ENCODE measurements around the gene CFAP300. TPM values are rescaled to one million over a fixed set of nuclear protein-coding genes. Genes with fewer than 3 reads are reported as not detected.

CFAP300 gene
- total RNA-seq, 4 donors from 2014 or later, result 0.51 to 3.9 (median 2.4) TPM

- 49% methylated on average over 2 of the region's 2 CpGs for WGBS
- no peak for DNase-seq (ENCODE audit: low spot score in 2 of 2)
- peaks cover 72% of the 10 kb centered on the region for H3K4me1 ChIP-seq
- H3K4me3 ChIP-seq, result no peak overlapping the region
- no peaks in the 10 kb centered on the region for H3K9me3 ChIP-seq
- TF ChIP-seq CTCF (IDR thresholded peaks at IDR 0.05) (no peak), POLR2AphosphoS5 (IDR thresholded peaks at IDR 0.05) (no peak), EP300 (IDR thresholded peaks at IDR 0.05) (no peak), POLR2A (IDR thresholded peaks at IDR 0.05) (no peak)
- H3K27me3 ChIP-seq, result no peaks in the 10 kb centered on the region
- H3K27ac ChIP-seq, result no peak overlapping the region
- no peaks in the 10 kb centered on the region for H3K36me3 ChIP-seq
Observed at GRCh38 chr11:102116453-102117205, 69.4 kb downstream of the CFAP300 start.

GRCh38 chr11:102117472-102118113 lies 70.4 kb downstream of the CFAP300 start:
- no peak for DNase-seq (ENCODE audit: low spot score in 2 of 2)
- H3K27me3 ChIP-seq, result no peaks in the 10 kb centered on the region
- TF ChIP-seq POLR2A (IDR thresholded peaks at IDR 0.05) (no peak), CTCF (IDR thresholded peaks at IDR 0.05) (no peak), EP300 (IDR thresholded peaks at IDR 0.05) (no peak), POLR2AphosphoS5 (IDR thresholded peaks at IDR 0.05) (no peak)
- WGBS, result 38% methylated on average over 4 of the region's 4 CpGs
- H3K9me3 ChIP-seq, result no peaks in the 10 kb centered on the region
- peaks cover 72% of the 10 kb centered on the region for H3K4me1 ChIP-seq
- H3K4me3 ChIP-seq, result no peak overlapping the region
- no peak overlapping the region for H3K27ac ChIP-seq
- H3K36me3 ChIP-seq, result no peaks in the 10 kb centered on the region

- no peaks in the 10 kb centered on the region for H3K9me3 ChIP-seq
- 38% methylated on average over 3 of the region's 3 CpGs for WGBS
- DNase-seq (ENCODE audit: low spot score in 2 of 2), result no peak
Observed at GRCh38 chr11:102118937-102119336, 71.7 kb downstream of the CFAP300 start.

GRCh38 chr11:102119997-102120396 lies 72.8 kb downstream of the CFAP300 start:
- H3K27me3 ChIP-seq, result no peaks in the 10 kb centered on the region
- peaks cover 51% of the 10 kb centered on the region for H3K4me1 ChIP-seq
- no peaks in the 10 kb centered on the region for H3K9me3 ChIP-seq
- H3K4me3 ChIP-seq, result no peak overlapping the region
- no peak for DNase-seq (ENCODE audit: low spot score in 2 of 2)
- H3K36me3 ChIP-seq, result no peaks in the 10 kb centered on the region
- H3K27ac ChIP-seq, result no peak overlapping the region
- 27% methylated on average over 4 of the region's 4 CpGs for WGBS
- TF ChIP-seq POLR2A (IDR thresholded peaks at IDR 0.05), result no peak
- TF ChIP-seq EP300 (IDR thresholded peaks at IDR 0.05), result no peak
- no peak for TF ChIP-seq CTCF (IDR thresholded peaks at IDR 0.05)
- no peak for TF ChIP-seq POLR2AphosphoS5 (IDR thresholded peaks at IDR 0.05)

More at GRCh38 chr11:102118937-102119336, 71.7 kb downstream of the CFAP300 start:
- Histone ChIP-seq H3K27me3 (no peaks in the 10 kb centered on the region), H3K4me1 (peaks cover 61% of the 10 kb centered on the region), H3K4me3 (no peak overlapping the region), H3K27ac (no peak overlapping the region), H3K36me3 (no peaks in the 10 kb centered on the region)
- TF ChIP-seq EP300 (IDR thresholded peaks at IDR 0.05), result no peak
- no peak for TF ChIP-seq CTCF (IDR thresholded peaks at IDR 0.05)
- TF ChIP-seq POLR2A (IDR thresholded peaks at IDR 0.05), result no peak
- no peak for TF ChIP-seq POLR2AphosphoS5 (IDR thresholded peaks at IDR 0.05)

- Histone ChIP-seq H3K36me3 (no peaks in the 10 kb centered on the region), H3K9me3 (no peaks in the 10 kb centered on the region), H3K4me3 (no peak overlapping the region), H3K4me1 (peaks cover 46% of the 10 kb centered on the region), H3K27me3 (no peaks in the 10 kb centered on the region), H3K27ac (no peak overlapping the region)
- DNase-seq (ENCODE audit: low spot score in 2 of 2), result no peak
- 46% methylated on average over 3 of the region's 3 CpGs for WGBS
- TF ChIP-seq EP300 (IDR thresholded peaks at IDR 0.05) (no peak), POLR2AphosphoS5 (IDR thresholded peaks at IDR 0.05) (no peak), CTCF (IDR thresholded peaks at IDR 0.05) (no peak), POLR2A (IDR thresholded peaks at IDR 0.05) (no peak)
Observed at GRCh38 chr11:102120437-102120973, 73.3 kb downstream of the CFAP300 start.
